ENCODE data around the gene GRIA3.
A peak's percentile ranks its signal among the peaks of the same experiment; 100 is the strongest.
"Not testable (repeated sequence)": the region's sequence is repeated elsewhere in the genome, so short reads cannot be mapped to it uniquely, and the experiment has no call there.

GRIA3 gene

GRCh38 chrX:123277821-123278220 lies 93.7 kb downstream of the GRIA3 start:
- no peak for DNase-seq

- no peak for DNase-seq
These were observed 98.2 kb downstream of the GRIA3 start for GRCh38 chrX:123282241-123282640.

- DNase-seq, result not testable (repeated sequence)
These were observed 99.3 kb downstream of the GRIA3 start for GRCh38 chrX:123283407-123283806.

- DNase-seq, result no peak
These were observed 107.5 kb downstream of the GRIA3 start for GRCh38 chrX:123291623-123292022.

- no peak for DNase-seq
These were observed 113.9 kb downstream of the GRIA3 start for GRCh38 chrX:123298026-123298425.

GRCh38 chrX:123303429-123303828 lies 119.4 kb downstream of the GRIA3 start:
- no peak for DNase-seq

- no peak for DNase-seq
These were observed 124.6 kb downstream of the GRIA3 start for GRCh38 chrX:123308658-123309057.

- DNase-seq, result no peak
These were observed 126.0 kb downstream of the GRIA3 start for GRCh38 chrX:123310112-123310511.

GRCh38 chrX:123311486-123311885 lies 127.4 kb downstream of the GRIA3 start:
- no peak for DNase-seq

- DNase-seq, result no peak
These were observed 129.4 kb downstream of the GRIA3 start for GRCh38 chrX:123313486-123313885.

- no peak for DNase-seq
These were observed 136.5 kb downstream of the GRIA3 start for GRCh38 chrX:123320622-123321021.

GRCh38 chrX:123322536-123322935 lies 138.5 kb downstream of the GRIA3 start:
- DNase-seq, result no peak

- no peak for DNase-seq
These were observed 140.5 kb downstream of the GRIA3 start for GRCh38 chrX:123324625-123325024.

GRCh38 chrX:123330229-123330942 lies 146.3 kb downstream of the GRIA3 start:
- DNase-seq, result no peak

GRCh38 chrX:123331349-123331748 lies 147.3 kb downstream of the GRIA3 start:
- DNase-seq, result no peak

GRCh38 chrX:123331859-123332258 lies 147.8 kb downstream of the GRIA3 start:
- no peak for DNase-seq

- DNase-seq, result no peak
These were observed 152.6 kb downstream of the GRIA3 start for GRCh38 chrX:123336666-123337065.

- no peak for DNase-seq
These were observed 154.0 kb downstream of the GRIA3 start for GRCh38 chrX:123337886-123338639.

- no peak for DNase-seq
These were observed 155.3 kb downstream of the GRIA3 start for GRCh38 chrX:123339221-123339905.

GRCh38 chrX:123340696-123341095 lies 156.6 kb downstream of the GRIA3 start:
- DNase-seq, result peak in 1 of 2 experiments; percentile 13

- no peak for DNase-seq
These were observed 164.4 kb downstream of the GRIA3 start for GRCh38 chrX:123348468-123348867.

- no peak for DNase-seq
These were observed 166.1 kb downstream of the GRIA3 start for GRCh38 chrX:123350226-123350625.

- no peak for DNase-seq
These were observed 173.9 kb downstream of the GRIA3 start for GRCh38 chrX:123357941-123358340.

- no peak for DNase-seq
These were observed 174.4 kb downstream of the GRIA3 start for GRCh38 chrX:123358457-123358856.
